Tibial nerve (tissue), 4 donors: Measurements from ENCODE around the gene ZNF597. TPM values are rescaled to one million over a fixed set of nuclear protein-coding genes. Genes with fewer than 3 reads are reported as not detected.

Experiments
- DNase-seq, 2 donors: peaks; one replicate each; pipeline ENCODE4 v3.0.0-alpha.2; 2019; ENCODE audit warnings: low spot score in 2 of 2
- H3K27ac ChIP-seq, 4 donors: fragments of 200-600 bp; sonication (generic) in 3 of 4; one replicate each; pipeline ENCODE4 v1.5.1; 2017 to 2019; ENCODE audit warnings: mild to moderate bottlenecking in 1 of 4
- H3K27me3 ChIP-seq, 2 donors: fragments of 200-600 bp; sonication (generic) in 1 of 2; one replicate each; pipeline versions ENCODE4 v1.5.1 to v1.6.0; 2017 to 2019
- H3K36me3 ChIP-seq, 3 donors: fragments of 200-600 bp; sonication (generic); one replicate each; pipeline ENCODE4 v1.5.1; 2018 to 2019
- H3K4me1 ChIP-seq, 4 donors: fragments of 200-600 bp; sonication (generic) in 3 of 4; one replicate each; pipeline ENCODE4 v1.5.1; 2017 to 2019
- H3K4me3 ChIP-seq, 4 donors: fragments of 200-600 bp; sonication (generic) in 3 of 4; one replicate each; pipeline ENCODE4 v1.5.1; 2017 to 2019; ENCODE audit warnings: mild to moderate bottlenecking in 1 of 4, moderate library complexity in 1 of 4
- H3K9me3 ChIP-seq, 4 donors: fragments of 200-600 bp; sonication (generic) in 3 of 4; one replicate each; pipeline ENCODE4 v1.5.1; 2017 to 2019
- CTCF ChIP-seq, 5 experiments: fragments of 200-600 bp in 3 of 5; fragments of 450-650 bp in 2 of 5; sonication (generic) in 3 of 5; IDR thresholded peaks; one replicate each; pipeline ENCODE4 v1.5.1; 2016 to 2019; ENCODE audit warnings: antibody characterized with exemption in 5 of 5, mild to moderate bottlenecking in 3 of 5, moderate library complexity in 2 of 5
- EP300 ChIP-seq, 2 donors: sonication (generic); formaldehyde crosslinking; IDR thresholded peaks; one replicate each; pipeline ENCODE4 v1.6.1; 2017; ENCODE audit warnings: antibody characterized with exemption in 2 of 2, mild to moderate bottlenecking in 1 of 2
- POLR2A ChIP-seq, 2 donors: fragments of 450-650 bp; IDR thresholded peaks; one replicate each; pipeline ENCODE4 v1.6.1; 2017; ENCODE audit warnings: antibody characterized with exemption in 2 of 2, mild to moderate bottlenecking in 2 of 2, moderate library complexity in 2 of 2
- WGBS, 2 donors: methylation state at CpG; one replicate each; pipeline ENCODE4 v1.1.5; 2018; 5-methylcytosine and 5-hydroxymethylcytosine counted together
- total RNA-seq, 4 donors: library from RNA; depleted of rRNA; stranded (reverse); fragments of >200 nt; gene quantifications; one replicate each; pipeline ENCODE4 v1.1.0, GENCODE V29; 2016

Gene ZNF597
- total RNA-seq, 4 donors from 2014 or later = 2.2 to 3.1 (median 2.7) TPM

- no peaks in the 10 kb centered on the region for H3K27me3 ChIP-seq
- H3K27ac ChIP-seq = no peak overlapping the region
- peaks cover 0 to 87% (median 47%) of the 10 kb centered on the region in 3 donors for H3K36me3 ChIP-seq
- H3K4me3 ChIP-seq = no peak overlapping the region
- TF ChIP-seq POLR2A (IDR thresholded peaks at IDR 0.05) = no peak
- TF ChIP-seq EP300 (IDR thresholded peaks at IDR 0.05) = no peak
- TF ChIP-seq CTCF (IDR thresholded peaks at IDR 0.05) = no peak
- 89 to 91% methylated on average over 19 to 29 of the region's 30 CpGs for WGBS, 2 donors
- no peak for DNase-seq
- H3K4me1 ChIP-seq = no peaks in the 10 kb centered on the region
- H3K9me3 ChIP-seq = no peaks in the 10 kb centered on the region
These were observed 41.2 kb upstream of the ZNF597 start for GRCh38 chr16:3484318-3485096.

- no peaks in the 10 kb centered on the region for H3K27me3 ChIP-seq
- H3K36me3 ChIP-seq = peaks cover 0 to 99% (median 48%) of the 10 kb centered on the region in 3 donors
- DNase-seq = no peak
- TF ChIP-seq CTCF (IDR thresholded peaks at IDR 0.05) = no peak
- TF ChIP-seq EP300 (IDR thresholded peaks at IDR 0.05) = no peak
- no peak for TF ChIP-seq POLR2A (IDR thresholded peaks at IDR 0.05)
- no peak overlapping the region for H3K27ac ChIP-seq
- H3K4me1 ChIP-seq = peaks cover 0 to 3% (median 0%) of the 10 kb centered on the region in 4 donors
- WGBS, 2 donors = 90 to 91% methylated on average over 18 of the region's 18 CpGs
- no peaks in the 10 kb centered on the region for H3K9me3 ChIP-seq
- H3K4me3 ChIP-seq = no peak overlapping the region
These were observed 39.4 kb upstream of the ZNF597 start for GRCh38 chr16:3482659-3483241.

- no peak for TF ChIP-seq EP300 (IDR thresholded peaks at IDR 0.05)
- TF ChIP-seq POLR2A (IDR thresholded peaks at IDR 0.05) = no peak
- no peak for TF ChIP-seq CTCF (IDR thresholded peaks at IDR 0.05)
- peaks cover 0 to 97% (median 48%) of the 10 kb centered on the region in 3 donors for H3K36me3 ChIP-seq
- H3K27me3 ChIP-seq = no peaks in the 10 kb centered on the region
- no peak overlapping the region for H3K4me3 ChIP-seq
- DNase-seq = no peak
- H3K9me3 ChIP-seq = no peaks in the 10 kb centered on the region
- no peak overlapping the region for H3K27ac ChIP-seq
- 81 to 87% methylated on average over 31 to 32 of the region's 32 CpGs for WGBS, 2 donors
- peaks cover 0 to 3% (median 0%) of the 10 kb centered on the region in 4 donors for H3K4me1 ChIP-seq
These were observed 38.7 kb upstream of the ZNF597 start for GRCh38 chr16:3481696-3482658.

- TF ChIP-seq POLR2A (IDR thresholded peaks at IDR 0.05) (no peak), CTCF (IDR thresholded peaks at IDR 0.05) (no peak), EP300 (IDR thresholded peaks at IDR 0.05) (no peak)
- peaks cover 0 to 3% (median 0%) of the 10 kb centered on the region in 4 donors for H3K4me1 ChIP-seq
- DNase-seq = no peak
- H3K36me3 ChIP-seq = peaks cover 0 to 93% (median 47%) of the 10 kb centered on the region in 3 donors
- H3K27me3 ChIP-seq = no peaks in the 10 kb centered on the region
- WGBS, 2 donors = 72 to 83% methylated on average over 14 to 17 of the region's 18 CpGs
- no peaks in the 10 kb centered on the region for H3K9me3 ChIP-seq
- H3K27ac ChIP-seq = no peak overlapping the region
- no peak overlapping the region for H3K4me3 ChIP-seq
These were observed 37.8 kb upstream of the ZNF597 start for GRCh38 chr16:3480901-3481695.
